H9 (cell line): ENCODE results near the gene TEX26. TPM values are rescaled to one million over a fixed set of nuclear protein-coding genes. Genes with fewer than 3 reads are reported as not detected.

Source experiments
- DNase-seq: peaks from one replicate; pipeline ENCODE4 v3.0.0-alpha.2; 2017
- H2AFZ ChIP-seq: one replicate; pipeline ENCODE4 v1.6.1; 2013; ENCODE audit warnings: mild to moderate bottlenecking, low read length, control low read depth, moderate library complexity
- H2AK5ac ChIP-seq: 2 replicates; pipeline ENCODE4 v1.6.1; 2013; ENCODE audit warnings: low read length, control low read depth, mixed read lengths; ENCODE audit not compliant: insufficient read length
- H2BK120ac ChIP-seq: one replicate; pipeline ENCODE4 v1.6.1; 2013; ENCODE audit warnings: low read depth, mild to moderate bottlenecking, low read length, control low read depth, inconsistent platforms; ENCODE audit not compliant: poor library complexity, severe bottlenecking
- H2BK12ac ChIP-seq: 2 replicates; pipeline ENCODE4 v1.6.1; 2013; ENCODE audit warnings: low read length, control low read depth, mixed read lengths, low read depth; ENCODE audit not compliant: insufficient read length
- H2BK15ac ChIP-seq: 2 replicates; pipeline ENCODE4 v1.6.1; 2013; ENCODE audit warnings: low read depth, low read length, control low read depth
- H2BK20ac ChIP-seq: one replicate; pipeline ENCODE4 v1.6.1; 2013; ENCODE audit warnings: low read depth, mild to moderate bottlenecking, low read length, control low read depth, inconsistent platforms; ENCODE audit not compliant: poor library complexity, severe bottlenecking
- H2BK5ac ChIP-seq: 2 replicates; pipeline ENCODE4 v1.6.1; 2013; ENCODE audit warnings: low read length, control low read depth, mixed read lengths; ENCODE audit not compliant: insufficient read length
- H3K14ac ChIP-seq: 2 replicates; pipeline ENCODE4 v1.6.1; 2013; ENCODE audit warnings: low read length, control low read depth; ENCODE audit not compliant: insufficient read depth
- H3K18ac ChIP-seq: 2 replicates; pipeline ENCODE4 v1.6.1; 2013; ENCODE audit warnings: low read depth, mild to moderate bottlenecking, mixed read lengths, low read length, control low read depth; ENCODE audit not compliant: insufficient read length
- H3K23ac ChIP-seq: 2 replicates; pipeline ENCODE4 v1.6.1; 2013; ENCODE audit warnings: low read length, control low read depth, mixed read lengths, low read depth; ENCODE audit not compliant: insufficient read length
- H3K23me2 ChIP-seq: 2 replicates; pipeline ENCODE4 v1.6.1; 2013; ENCODE audit warnings: low read depth, mild to moderate bottlenecking, mixed read lengths, low read length, control low read depth; ENCODE audit not compliant: insufficient read length, poor library complexity, severe bottlenecking
- H3K27ac ChIP-seq: 2 replicates; pipeline ENCODE4 v1.5.1; 2013; ENCODE audit warnings: low read length, control low read depth, mixed read lengths, low read depth; ENCODE audit not compliant: insufficient read length
- H3K27me3 ChIP-seq: 2 replicates; pipeline ENCODE4 v1.6.1; 2013; ENCODE audit warnings: low read length, control low read depth, inconsistent platforms; ENCODE audit not compliant: insufficient read depth
- H3K4ac ChIP-seq: 2 replicates; pipeline ENCODE4 v1.6.1; 2013; ENCODE audit warnings: low read depth, mild to moderate bottlenecking, control low read depth, inconsistent platforms, low read length, moderate library complexity
- H3K4me1 ChIP-seq: 2 replicates; pipeline ENCODE4 v1.6.1; 2013; ENCODE audit warnings: low read length, control low read depth, inconsistent platforms; ENCODE audit not compliant: insufficient read depth
- H3K4me2 ChIP-seq: 2 replicates; pipeline ENCODE4 v1.6.1; 2013; ENCODE audit warnings: low read length, control low read depth, mixed read lengths; ENCODE audit not compliant: insufficient read length, insufficient read depth
- H3K56ac ChIP-seq: 2 replicates; pipeline ENCODE4 v1.6.1; 2013; ENCODE audit warnings: low read depth, mild to moderate bottlenecking, mixed read lengths, low read length, control low read depth; ENCODE audit not compliant: insufficient read length
- H3K79me1 ChIP-seq: 2 replicates; pipeline ENCODE4 v1.6.1; 2013; ENCODE audit warnings: low read depth, mild to moderate bottlenecking, moderate library complexity, low read length, control low read depth, inconsistent platforms; ENCODE audit not compliant: insufficient read depth, poor library complexity, severe bottlenecking
- H3K79me2 ChIP-seq: 2 replicates; pipeline ENCODE4 v1.6.1; 2013; ENCODE audit warnings: low read length, control low read depth, inconsistent platforms; ENCODE audit not compliant: insufficient read depth
- H3K9ac ChIP-seq: 2 replicates; pipeline ENCODE4 v1.6.1; 2013; ENCODE audit warnings: low read length, control low read depth, mixed read lengths; ENCODE audit not compliant: insufficient read length; ENCODE audit errors: extremely low read depth
- H3K9me3 ChIP-seq: one replicate; pipeline ENCODE4 v1.6.1; 2013; ENCODE audit warnings: low read depth, low read length, inconsistent platforms; ENCODE audit not compliant: control insufficient read depth
- H3T11ph ChIP-seq: one replicate; pipeline ENCODE4 v1.6.1; 2013; ENCODE audit warnings: mild to moderate bottlenecking, low read length, control low read depth, inconsistent platforms
- H4K20me1 ChIP-seq: one replicate; pipeline ENCODE4 v1.6.1; 2013; ENCODE audit not compliant: control insufficient read depth, insufficient read length, insufficient read depth
- H4K5ac ChIP-seq: 2 replicates; pipeline ENCODE4 v1.6.1; 2013; ENCODE audit warnings: low read depth, mild to moderate bottlenecking, mixed read lengths, low read length, control low read depth; ENCODE audit not compliant: insufficient read length
- H4K8ac ChIP-seq: replicated peaks from 2 replicates; pipeline ENCODE4 v1.6.1; 2013; ENCODE audit warnings: low read length, control low read depth, mixed read lengths, low read depth; ENCODE audit not compliant: insufficient read length
- H4K91ac ChIP-seq: 2 replicates; pipeline ENCODE4 v1.6.1; 2013; ENCODE audit warnings: low read depth, mild to moderate bottlenecking, moderate library complexity, mixed read lengths, low read length, control low read depth; ENCODE audit not compliant: insufficient read length
- H3K27ac Mint-ChIP-seq, 3 experiments: 2 replicates in 2 of 3; 3 replicates in 1 of 3; pipeline ENCODE4 v1.8.0; 2020 to 2021; ENCODE audit warnings: mixed read lengths in 3 of 3, mild to moderate bottlenecking in 1 of 3, moderate library complexity in 1 of 3
- H3K27me3 Mint-ChIP-seq: 2 replicates; pipeline ENCODE4 v1.8.0; 2021; ENCODE audit warnings: low read depth, mild to moderate bottlenecking, moderate library complexity, mixed read lengths
- H3K36me3 Mint-ChIP-seq, 3 experiments: 2 replicates in 2 of 3; 3 replicates in 1 of 3; pipeline ENCODE4 v1.8.0; 2020 to 2021; ENCODE audit warnings: low read depth in 3 of 3, mixed read lengths in 3 of 3; ENCODE audit not compliant: insufficient read depth in 1 of 3
- H3K4me1 Mint-ChIP-seq, 2 experiments: 2 replicates each; pipeline ENCODE4 v1.8.0; 2020; ENCODE audit warnings: mixed read lengths in 2 of 2
- H3K4me3 Mint-ChIP-seq, 2 experiments: 2 replicates in 1 of 2; 3 replicates in 1 of 2; pipeline ENCODE4 v1.8.0; 2020 to 2021; ENCODE audit warnings: mild to moderate bottlenecking in 2 of 2, mixed read lengths in 2 of 2, moderate library complexity in 1 of 2
- H3K9me3 Mint-ChIP-seq, 2 experiments: 2 replicates in 1 of 2; 3 replicates in 1 of 2; pipeline ENCODE4 v1.8.0; 2020; ENCODE audit warnings: mild to moderate bottlenecking in 2 of 2, mixed read lengths in 2 of 2, moderate library complexity in 1 of 2
- WGBS: extraction: QIAGEN DNeasy Blood & Tissue Kit; methylation state at CpG from one replicate; pipeline ENCODE4 v1.1.7; 2013; ENCODE audit warnings: missing lambda C conversion rate, low lambda C conversion rate, mixed read lengths; ENCODE audit not compliant: insufficient read length; ENCODE audit errors: extremely low coverage; 5-methylcytosine and 5-hydroxymethylcytosine counted together
- total RNA-seq: library from RNA; stranded (reverse); gene quantifications from 2 replicates; pipeline ENCODE4 v1.2.1, GENCODE V29; 2021
- TF ChIP-seq, protein P1 (sequence below): fragments of 200-600 bp; sonication (generic); conservative IDR thresholded peaks from 3 replicates; pipeline ENCODE4 v1.8.0; 2021; ENCODE audit warnings: antibody characterized with exemption, mild to moderate bottlenecking

TEX26 gene
- total RNA-seq, 1 experiment from 2014 or later, result not detected

DNA sequence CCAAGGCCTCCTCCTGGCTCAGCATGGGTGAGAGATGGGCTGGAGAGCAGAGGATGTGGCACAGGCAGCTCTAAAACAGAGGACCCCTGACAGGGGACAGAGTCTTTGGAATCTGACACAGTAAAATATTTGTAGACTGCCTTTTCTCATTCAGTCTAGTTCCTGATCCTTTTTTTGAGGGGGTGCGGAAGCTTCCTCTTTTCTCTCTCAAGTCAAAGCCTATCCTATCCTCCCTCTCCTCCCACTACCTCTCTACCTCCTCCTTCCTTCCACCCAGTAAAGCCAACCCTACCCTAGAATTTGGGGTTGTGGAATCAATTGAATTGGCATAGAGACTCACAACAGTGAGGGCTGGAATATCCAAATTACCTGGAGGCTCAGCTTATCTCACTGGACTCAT, 82.0 kb downstream of the TEX26 start:
- no peak overlapping the region for H3K56ac ChIP-seq
- no peak overlapping the region for H2AFZ ChIP-seq

More for the DNA sequence above, 82.0 kb downstream of the TEX26 start:
- Histone ChIP-seq H2BK120ac (no peak overlapping the region), H3K9ac (no peak overlapping the region), H3K4me1 (no peaks in the 10 kb centered on the region), H4K20me1 (no peaks in the 10 kb centered on the region), H3K79me2 (no peaks in the 10 kb centered on the region), H3K4me2 (no peak overlapping the region), H3K18ac (no peak overlapping the region), H4K5ac (no peak overlapping the region), H3K23me2 (no peaks in the 10 kb centered on the region), H3K4ac (no peak overlapping the region), H2BK5ac (no peak overlapping the region), H4K91ac (no peak overlapping the region), H3K27me3 (no peaks in the 10 kb centered on the region), H3K27ac (no peak overlapping the region), H2BK12ac (no peak overlapping the region), H2BK20ac (no peak overlapping the region), H2BK15ac (no peak overlapping the region), H3K14ac (no peak overlapping the region), H3K23ac (no peak overlapping the region), H3K79me1 (no peaks in the 10 kb centered on the region), H3K9me3 (no peaks in the 10 kb centered on the region), H3T11ph (no peak overlapping the region), H4K8ac (no peak overlapping the region), H2AK5ac (no peak overlapping the region)
- Mint-ChIP-seq H3K27ac (no peak overlapping the region; a peak in 1 of 7 replicates), H3K27me3 (no peaks in the 10 kb centered on the region), H3K4me1 (peaks cover 23 to 25% of the 10 kb centered on the region in 2 experiments), H3K36me3 (no peaks in the 10 kb centered on the region; a peak in 1 of 7 replicates), H3K9me3 (no peaks in the 10 kb centered on the region), H3K4me3 (no peak overlapping the region)
- no peak for DNase-seq
- WGBS, result no CpG with 5 or more reads among the region's 1 CpG
- TF ChIP-seq, protein P1, sequence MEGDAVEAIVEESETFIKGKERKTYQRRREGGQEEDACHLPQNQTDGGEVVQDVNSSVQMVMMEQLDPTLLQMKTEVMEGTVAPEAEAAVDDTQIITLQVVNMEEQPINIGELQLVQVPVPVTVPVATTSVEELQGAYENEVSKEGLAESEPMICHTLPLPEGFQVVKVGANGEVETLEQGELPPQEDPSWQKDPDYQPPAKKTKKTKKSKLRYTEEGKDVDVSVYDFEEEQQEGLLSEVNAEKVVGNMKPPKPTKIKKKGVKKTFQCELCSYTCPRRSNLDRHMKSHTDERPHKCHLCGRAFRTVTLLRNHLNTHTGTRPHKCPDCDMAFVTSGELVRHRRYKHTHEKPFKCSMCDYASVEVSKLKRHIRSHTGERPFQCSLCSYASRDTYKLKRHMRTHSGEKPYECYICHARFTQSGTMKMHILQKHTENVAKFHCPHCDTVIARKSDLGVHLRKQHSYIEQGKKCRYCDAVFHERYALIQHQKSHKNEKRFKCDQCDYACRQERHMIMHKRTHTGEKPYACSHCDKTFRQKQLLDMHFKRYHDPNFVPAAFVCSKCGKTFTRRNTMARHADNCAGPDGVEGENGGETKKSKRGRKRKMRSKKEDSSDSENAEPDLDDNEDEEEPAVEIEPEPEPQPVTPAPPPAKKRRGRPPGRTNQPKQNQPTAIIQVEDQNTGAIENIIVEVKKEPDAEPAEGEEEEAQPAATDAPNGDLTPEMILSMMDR, result no peak
